ENCODE results near the gene RPH3AL. TPM values are rescaled to one million over a fixed set of nuclear protein-coding genes. Genes with fewer than 3 reads are reported as not detected.
A peak's percentile ranks its signal among the peaks of the same experiment; 100 is the strongest.
"Not testable (repeated sequence)": the region's sequence is repeated elsewhere in the genome, so short reads cannot be mapped to it uniquely, and the experiment has no call there.

RPH3AL gene
- total RNA-seq, 1 donor from 2014 or later = 44.2 TPM

GRCh38 chr17:238071-238963 is 114.3 kb downstream of the RPH3AL start:
- Histone ChIP-seq H3K4me3 (no peak overlapping the region), H3K27ac (no peak overlapping the region), H3K27me3 (no peaks in the 10 kb centered on the region), H3K4me1 (no peaks in the 10 kb centered on the region), H3K36me3 (no peaks in the 10 kb centered on the region), H3K9me3 (no peaks in the 10 kb centered on the region)
- TF ChIP-seq CTCF (IDR thresholded peaks at IDR 0.05) = no peak
- DNase-seq (ENCODE audit: low spot score in 2 of 2) = peak in 1 of 2 donors; percentile 31
- intact Hi-C loops (cut with DNase I) = no loop called here

- TF ChIP-seq CTCF (IDR thresholded peaks at IDR 0.05) = no peak
- Histone ChIP-seq H3K4me3 (no peak overlapping the region), H3K27ac (no peak overlapping the region), H3K36me3 (no peaks in the 10 kb centered on the region), H3K9me3 (no peaks in the 10 kb centered on the region), H3K4me1 (no peaks in the 10 kb centered on the region), H3K27me3 (no peaks in the 10 kb centered on the region)
- intact Hi-C loops (cut with DNase I) = no loop called here
- DNase-seq (ENCODE audit: low spot score in 2 of 2) = peak in 1 of 2 donors; percentile 49
Observed at GRCh38 chr17:237406-237955, 115.1 kb downstream of the RPH3AL start.

- Histone ChIP-seq H3K27ac (no peak overlapping the region), H3K9me3 (no peaks in the 10 kb centered on the region), H3K36me3 (no peaks in the 10 kb centered on the region), H3K4me1 (no peaks in the 10 kb centered on the region), H3K4me3 (no peak overlapping the region), H3K27me3 (no peaks in the 10 kb centered on the region)
- DNase-seq (ENCODE audit: low spot score in 2 of 2) = peak in 1 of 2 donors; percentile 40
- TF ChIP-seq CTCF (IDR thresholded peaks at IDR 0.05) = no peak
- intact Hi-C loops (cut with DNase I) = no loop called here
Observed at GRCh38 chr17:236641-237405, 115.8 kb downstream of the RPH3AL start.

- peak in 1 of 2 donors; percentile 61 for DNase-seq (ENCODE audit: low spot score in 2 of 2)
- H3K36me3 ChIP-seq = no peaks in the 10 kb centered on the region
- no peaks in the 10 kb centered on the region for H3K9me3 ChIP-seq
- intact Hi-C loops (cut with DNase I) = no loop called here
- no peaks in the 10 kb centered on the region for H3K4me1 ChIP-seq
- no peak for TF ChIP-seq CTCF (IDR thresholded peaks at IDR 0.05)
- no peaks in the 10 kb centered on the region for H3K27me3 ChIP-seq
- H3K4me3 ChIP-seq = no peak overlapping the region
- no peak overlapping the region for H3K27ac ChIP-seq
Observed at GRCh38 chr17:235831-236640, 116.6 kb downstream of the RPH3AL start.

- H3K27ac ChIP-seq = peak overlapping the region in 1 of 2 donors; percentile 63
- intact Hi-C loops (cut with DNase I); H3K9me3 ChIP-seq; H3K36me3 ChIP-seq; H3K4me3 ChIP-seq; H3K27me3 ChIP-seq; H3K4me1 ChIP-seq: not testable (repeated sequence)
- peak in 1 of 2 donors; percentile 55 for DNase-seq (ENCODE audit: low spot score in 2 of 2)
Observed at GRCh38 chr17:234994-235830, 117.4 kb downstream of the RPH3AL start.

GRCh38 chr17:234163-234993 is 118.2 kb downstream of the RPH3AL start:
- H3K27ac ChIP-seq = peak overlapping the region; percentile 38 to 63
- H3K36me3 ChIP-seq; H3K9me3 ChIP-seq; intact Hi-C loops (cut with DNase I); H3K4me1 ChIP-seq; H3K4me3 ChIP-seq; H3K27me3 ChIP-seq: not testable (repeated sequence)
- peak in 1 of 2 donors; percentile 60 for DNase-seq (ENCODE audit: low spot score in 2 of 2)

Measured in ascending aorta (tissue), 2 donors.